GM21423 (cell line): ENCODE data around the gene CFAP77.

Experiments
- ATAC-seq: cut with Tn5 transposase; IDR thresholded peaks from one replicate; pipeline ENCODE4 v1.9.1; 2021; ENCODE audit warnings: mild to moderate bottlenecking, moderate library complexity; ENCODE audit not compliant: unreplicated experiment

CFAP77 gene

DNA sequence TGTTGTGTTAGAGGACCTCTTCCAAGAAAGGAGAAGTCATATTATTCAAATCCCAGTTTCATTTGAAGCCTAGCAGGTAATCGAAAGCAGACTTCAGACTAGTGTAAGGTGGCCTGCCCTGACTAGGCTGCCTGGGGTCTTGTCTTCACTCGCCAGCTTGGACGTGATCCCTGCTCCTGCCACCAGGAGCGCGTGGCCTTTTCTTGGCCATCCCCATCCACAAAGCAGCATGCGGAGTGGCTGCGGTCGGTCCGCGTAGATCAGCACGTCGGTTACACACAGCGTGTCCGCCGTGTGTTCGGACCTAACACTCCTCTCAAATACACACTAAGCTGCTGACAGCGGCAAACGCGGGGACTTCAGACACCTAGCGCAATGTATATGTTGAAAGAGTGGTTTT, 37.3 kb downstream of the CFAP77 start:
- no peak for ATAC-seq

DNA sequence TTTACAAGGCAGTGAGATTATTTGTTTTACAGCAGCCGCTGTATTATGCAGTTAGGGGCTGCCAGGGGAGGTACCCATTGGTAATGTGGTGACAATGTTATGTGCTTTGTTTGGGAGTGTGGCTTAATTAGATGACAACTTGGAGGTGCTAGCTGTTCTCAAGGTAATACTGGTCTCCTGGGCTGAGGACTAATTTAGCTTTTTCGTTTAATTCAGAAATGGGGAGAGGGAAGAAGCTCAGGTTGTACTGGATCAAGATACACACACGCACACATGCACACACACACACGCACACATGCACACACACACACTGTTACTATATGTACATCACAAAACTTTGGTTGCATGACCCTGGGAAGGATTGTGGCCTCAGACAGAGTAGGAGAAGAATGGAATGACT, 37.9 kb downstream of the CFAP77 start:
- no peak for ATAC-seq

DNA sequence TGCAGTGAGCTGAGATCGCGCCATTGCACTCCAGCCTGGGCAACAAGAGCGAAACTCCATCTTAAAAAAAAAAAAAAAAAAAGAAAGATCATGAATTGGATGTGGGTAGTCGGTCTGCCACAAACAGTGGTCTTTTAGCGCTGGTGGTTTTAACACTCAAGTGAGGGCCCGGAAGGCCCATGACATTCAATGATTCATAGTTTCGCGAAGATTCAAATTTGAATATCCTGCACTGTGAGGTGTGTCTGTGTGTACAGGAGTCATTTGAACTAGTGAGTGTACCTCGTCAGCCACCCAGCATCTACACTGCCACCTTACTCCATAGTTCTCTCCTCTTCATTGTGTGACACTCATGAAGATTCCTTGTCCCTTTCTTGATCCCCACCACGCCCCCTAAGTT, 41.3 kb downstream of the CFAP77 start:
- no peak for ATAC-seq

DNA sequence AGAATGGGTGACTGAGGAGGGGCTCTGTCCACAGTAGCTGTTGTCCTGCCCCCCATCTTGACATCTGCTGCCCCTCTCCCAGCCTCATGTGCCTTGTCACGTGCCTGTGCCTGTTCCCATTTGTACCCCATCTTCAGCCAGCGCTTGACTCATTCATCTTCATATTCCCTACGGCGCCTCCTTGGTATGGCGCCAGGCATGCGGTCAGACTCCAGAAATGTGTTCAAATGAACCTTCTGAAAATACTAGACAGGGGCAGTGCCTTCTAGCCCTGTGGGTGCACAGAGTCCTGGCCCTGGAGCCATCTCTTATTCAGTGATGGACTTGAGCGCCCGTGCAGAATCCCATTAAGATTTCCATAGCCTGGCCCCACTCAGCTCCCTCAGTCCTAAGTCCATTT, 46.2 kb downstream of the CFAP77 start:
- no peak for ATAC-seq

DNA sequence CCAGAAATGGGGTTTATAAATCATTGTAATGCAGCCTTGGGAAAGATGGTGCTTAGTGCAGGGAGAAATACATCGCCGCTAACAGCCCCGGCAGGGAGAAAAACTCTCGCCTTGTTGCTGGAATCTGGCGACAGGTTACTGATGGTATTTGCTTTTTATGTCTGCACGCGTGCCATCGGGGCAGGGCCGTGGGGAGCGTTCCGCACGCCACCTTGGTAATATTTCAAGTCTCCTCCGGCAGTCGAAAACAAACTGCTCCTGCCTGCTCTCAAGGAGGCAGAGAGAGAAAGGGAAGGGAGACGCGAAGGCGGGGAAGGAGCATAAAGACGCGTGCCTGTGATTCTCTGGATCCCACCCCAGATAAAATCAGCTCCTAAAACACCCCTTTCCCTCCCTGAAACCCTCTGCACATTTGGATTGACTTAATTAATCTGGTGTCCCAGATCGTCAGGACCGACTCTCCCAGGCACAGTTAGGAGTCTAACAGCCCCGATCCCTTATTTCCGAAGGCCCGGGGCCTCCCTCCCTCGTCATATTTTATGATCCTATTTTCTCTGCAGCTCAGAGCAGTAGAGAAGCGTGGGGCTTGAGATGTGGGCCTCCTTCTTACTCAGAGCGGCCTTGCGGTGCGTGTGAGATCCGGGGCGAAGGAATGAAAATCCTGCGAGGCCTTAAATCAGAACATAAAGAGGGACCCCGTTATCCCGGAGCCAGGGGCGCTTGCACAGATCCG, 47.7 kb downstream of the CFAP77 start:
- no peak for ATAC-seq

DNA sequence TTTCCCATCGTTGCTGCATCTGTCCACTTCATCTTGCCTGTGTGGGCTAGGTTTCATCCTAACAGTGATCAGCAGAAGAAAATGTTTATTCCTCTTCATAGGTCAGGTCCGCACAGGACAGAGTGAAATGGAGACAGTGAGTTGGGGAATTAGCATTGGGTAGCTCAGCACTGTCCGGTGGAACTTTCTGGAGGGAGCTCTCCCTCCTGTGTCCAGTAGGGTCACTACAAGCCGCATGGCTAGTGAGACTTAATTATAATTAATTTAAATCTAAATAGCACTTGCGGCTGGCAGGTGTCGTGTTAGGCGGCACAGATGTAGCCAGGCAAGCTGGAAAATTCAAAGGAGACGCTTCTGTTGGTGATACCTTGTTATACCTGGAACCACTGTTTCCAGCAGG, 48.4 kb downstream of the CFAP77 start:
- ATAC-seq = no peak

DNA sequence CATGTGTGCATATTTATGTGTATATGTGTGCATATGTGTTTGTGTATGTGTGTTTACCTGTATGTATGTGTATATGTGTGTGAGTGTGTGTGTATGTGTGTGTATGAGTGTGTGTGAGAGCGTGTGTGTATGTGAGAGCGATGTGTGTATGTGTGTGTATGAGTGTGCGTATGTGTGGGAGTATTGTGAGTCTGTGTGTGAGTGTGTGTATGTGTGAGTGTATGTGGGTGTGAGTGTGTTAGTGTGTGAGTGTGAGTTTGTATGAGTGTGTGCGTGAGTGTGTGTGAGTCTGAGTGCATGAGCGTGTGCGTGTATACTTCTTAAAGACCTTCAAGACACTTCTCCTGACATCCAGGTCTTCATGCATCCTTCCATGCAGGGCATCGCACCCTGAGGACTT, 49.6 kb downstream of the CFAP77 start:
- ATAC-seq = no peak

DNA sequence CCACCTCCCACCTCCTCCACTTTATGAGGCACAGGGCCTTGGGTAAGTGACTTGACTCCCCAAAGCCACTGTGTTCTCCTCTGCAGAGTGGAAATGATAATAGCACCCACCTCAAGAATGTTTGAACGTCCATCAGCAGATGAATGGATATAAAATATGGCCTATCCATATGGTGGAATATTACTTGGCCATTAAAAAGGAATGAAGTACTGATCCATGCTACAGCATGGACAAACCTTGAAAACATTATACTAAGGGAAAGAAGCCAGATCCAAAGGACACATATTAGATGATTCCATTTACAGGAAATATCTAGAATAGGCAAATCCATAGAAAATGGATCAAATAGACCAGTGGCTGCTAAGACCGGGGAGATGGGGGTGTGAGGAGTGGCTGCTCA, 50.2 kb downstream of the CFAP77 start:
- no peak for ATAC-seq

DNA sequence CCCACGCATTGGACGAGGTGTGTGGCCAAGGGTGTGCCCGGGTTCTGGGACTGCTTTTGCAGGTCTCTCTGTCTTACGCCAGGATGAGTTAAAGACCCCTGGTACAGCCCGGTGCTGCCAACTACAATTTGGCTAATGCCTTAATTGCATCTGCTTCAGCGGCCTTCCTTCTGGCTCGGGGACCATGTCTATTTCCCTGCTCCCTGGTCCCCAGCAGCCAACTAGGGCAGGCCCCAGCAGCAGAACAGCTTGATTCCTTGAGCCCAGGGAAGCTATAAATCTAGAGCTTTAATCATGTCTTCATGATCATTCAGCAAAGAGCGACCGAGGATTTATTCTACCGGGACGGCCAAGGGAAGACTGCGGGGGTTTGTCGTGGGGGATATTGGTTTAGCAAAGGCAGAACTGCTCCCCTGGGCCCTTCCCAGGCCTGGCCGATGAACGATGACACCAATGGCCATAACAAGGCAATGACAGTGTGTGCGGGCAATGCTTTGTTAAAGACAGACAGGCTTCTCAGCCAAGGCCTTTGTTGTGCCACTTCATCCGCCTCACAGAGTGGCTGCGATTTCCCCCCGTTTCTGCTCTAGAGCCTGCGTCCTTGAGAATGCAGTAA, 51.4 kb downstream of the CFAP77 start:
- no peak for ATAC-seq

DNA sequence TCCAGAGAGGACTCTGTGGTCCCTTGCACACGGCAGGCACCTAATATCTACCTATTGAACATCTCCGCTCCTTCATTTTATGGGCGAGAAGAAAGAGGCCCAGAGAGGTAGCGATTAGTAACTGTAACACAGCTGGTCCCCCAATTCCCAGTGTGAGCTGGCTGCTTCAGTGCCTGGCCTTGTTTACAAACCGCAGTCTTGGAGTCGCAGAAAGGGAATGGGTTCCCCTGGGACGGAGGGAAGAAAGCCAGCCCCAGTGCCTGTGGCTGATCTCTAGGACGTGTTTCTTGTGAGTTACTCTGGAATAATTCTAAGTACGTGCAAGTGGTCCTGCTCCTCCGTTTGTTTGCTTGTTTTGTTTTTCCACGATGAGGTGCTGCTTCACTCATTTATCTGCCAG, 52.0 kb downstream of the CFAP77 start:
- no peak for ATAC-seq

DNA sequence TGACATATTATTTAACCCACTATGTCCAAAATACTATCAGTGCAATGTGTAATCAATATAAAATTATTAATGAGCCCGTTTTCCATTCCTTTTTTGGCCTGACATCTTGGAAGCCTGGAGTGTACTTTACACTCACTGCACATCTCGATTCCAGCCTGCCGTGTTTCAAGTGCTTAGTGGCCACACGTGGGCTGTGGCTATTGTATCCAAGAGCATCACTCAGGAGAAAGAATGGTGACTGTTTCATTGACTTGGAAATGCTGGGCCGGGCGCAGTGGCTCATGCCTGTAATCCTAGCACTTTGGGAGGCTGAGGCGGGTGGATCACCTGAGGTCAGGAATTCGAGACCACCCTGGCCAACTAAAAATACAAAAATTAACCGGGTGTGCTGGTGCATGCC, 54.5 kb downstream of the CFAP77 start:
- no peak for ATAC-seq

DNA sequence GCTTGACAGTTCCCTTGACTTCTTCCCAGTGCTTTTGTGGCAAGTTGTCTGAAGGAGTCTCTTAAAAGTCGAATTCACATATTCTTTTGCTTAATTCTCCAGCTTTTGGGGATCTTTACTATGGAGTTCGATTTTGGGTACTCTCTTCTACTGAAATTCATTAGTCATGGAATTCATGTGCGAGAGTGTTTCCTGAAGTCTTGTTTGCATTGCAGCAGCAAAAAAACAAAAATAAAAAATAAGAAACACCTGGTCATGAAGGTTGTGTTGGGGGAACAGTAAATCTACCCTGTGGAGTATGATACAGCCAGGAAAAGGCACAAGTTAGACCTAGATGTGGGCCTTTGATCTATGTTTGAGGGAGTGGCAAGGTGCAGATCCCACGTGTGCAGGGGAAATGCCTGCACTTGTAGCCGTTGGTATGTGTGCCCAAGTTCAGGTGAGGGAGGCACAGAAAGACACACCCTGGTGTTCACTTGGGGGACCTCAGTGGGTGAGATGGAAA, 55.2 kb downstream of the CFAP77 start:
- ATAC-seq = no peak

DNA sequence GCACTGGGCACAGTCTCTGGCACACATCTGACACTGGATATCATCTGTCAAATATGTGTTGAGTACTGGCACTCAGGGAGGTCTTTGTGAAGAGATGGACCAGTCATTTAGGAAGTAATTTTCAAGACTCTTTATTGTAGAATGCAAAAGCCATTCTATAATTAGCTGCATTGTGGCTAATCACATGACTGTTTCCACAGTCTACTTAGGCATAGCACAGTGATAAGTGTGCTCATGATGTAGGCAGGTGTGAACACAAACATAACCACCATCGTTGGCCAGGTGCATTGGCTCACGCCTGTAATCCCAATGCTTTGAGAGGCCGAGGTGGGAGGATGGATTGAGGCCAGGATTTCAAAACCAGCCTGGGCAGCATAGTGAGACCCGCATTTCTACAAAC, 62.2 kb downstream of the CFAP77 start:
- no peak for ATAC-seq

DNA sequence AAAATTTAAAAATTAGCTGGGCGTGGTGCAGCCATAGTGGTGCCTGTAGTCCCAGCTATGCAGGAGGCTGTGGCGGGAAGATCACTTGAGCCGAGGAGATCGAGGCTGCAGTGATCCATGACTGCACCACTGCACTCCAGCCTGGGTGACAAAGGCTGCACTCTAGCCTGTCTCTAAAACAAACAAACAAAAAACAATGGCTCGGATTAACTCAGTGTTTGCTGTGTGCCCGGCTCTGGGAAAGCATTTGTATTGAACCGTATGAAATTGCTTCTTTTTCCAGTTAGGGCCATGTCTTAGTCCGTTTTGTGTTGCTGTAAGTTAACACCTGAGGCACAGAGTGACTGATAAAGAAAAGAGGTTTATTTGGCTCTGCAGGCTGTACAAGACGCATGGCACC, 62.6 kb downstream of the CFAP77 start:
- no peak for ATAC-seq

DNA sequence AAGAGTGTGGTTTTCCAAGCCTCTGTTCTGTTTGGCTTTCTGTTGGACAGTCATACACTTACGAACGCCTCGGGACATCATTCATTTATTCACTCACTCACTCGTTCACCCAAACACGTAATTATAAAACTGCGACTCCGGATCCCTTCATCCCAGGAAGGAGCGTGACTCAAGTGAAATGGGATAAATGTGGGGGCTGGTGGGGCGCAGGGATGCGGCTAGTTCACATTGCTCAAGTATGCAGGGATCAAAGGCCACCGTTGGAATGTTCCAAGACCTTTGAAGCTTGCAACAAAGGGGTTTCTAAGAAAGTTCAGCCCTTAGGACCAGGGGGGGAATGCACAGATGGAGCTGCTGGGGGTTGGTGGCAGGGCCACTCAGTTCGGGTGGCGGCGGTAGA, 64.2 kb downstream of the CFAP77 start:
- ATAC-seq = no peak

DNA sequence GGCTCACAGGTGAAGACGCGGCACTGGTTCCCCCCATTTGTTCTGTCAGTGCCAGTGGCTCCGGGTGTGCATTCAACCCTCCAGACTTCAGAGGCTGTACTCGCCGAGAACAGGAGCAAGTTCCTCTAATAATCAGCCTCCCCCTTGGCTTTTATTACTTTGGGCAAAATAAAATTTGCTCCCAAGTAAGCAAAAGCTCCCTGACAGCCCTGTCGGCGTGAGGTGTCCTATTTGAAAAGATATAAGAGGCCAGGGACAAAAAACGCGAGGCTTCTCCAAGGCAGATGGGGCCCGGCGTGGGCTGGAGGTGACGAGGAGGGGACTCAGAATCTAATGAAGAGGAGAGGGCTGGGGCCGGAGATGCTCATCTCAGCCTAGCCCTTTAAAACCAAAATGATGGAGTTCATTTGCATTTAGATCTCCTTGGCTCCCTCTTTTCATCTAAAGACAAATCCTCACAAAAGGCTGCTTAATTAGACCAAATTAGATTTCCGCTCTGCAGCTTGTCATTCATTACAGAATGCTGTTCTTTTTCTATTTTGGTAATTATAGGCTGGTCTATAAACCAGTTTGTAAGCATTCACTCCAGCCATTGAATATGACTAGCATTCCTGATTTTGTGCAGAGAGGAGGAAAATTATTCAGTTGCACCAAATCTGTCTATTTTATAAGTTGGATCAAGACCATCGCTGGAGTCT, 68.5 kb downstream of the CFAP77 start:
- ATAC-seq = no peak

DNA sequence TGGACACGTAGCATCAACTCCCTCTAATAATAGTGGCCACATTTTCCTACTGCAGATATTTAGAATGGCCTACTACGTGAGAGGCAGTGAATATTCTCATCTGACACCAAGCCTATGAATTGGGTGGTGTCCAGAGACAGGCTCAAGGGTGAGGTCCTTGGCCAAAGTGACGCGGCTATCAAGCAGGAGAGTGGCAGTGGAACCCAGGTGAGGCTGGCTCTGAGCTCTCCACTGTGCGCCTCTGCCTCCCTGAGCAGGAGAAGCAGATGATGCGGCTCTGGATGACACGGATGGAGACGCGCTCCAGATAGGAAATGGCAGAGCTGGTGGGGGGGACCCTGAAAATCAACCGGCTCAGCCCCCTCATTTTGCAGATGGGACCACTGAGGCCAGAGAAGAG, 69.7 kb downstream of the CFAP77 start:
- no peak for ATAC-seq

DNA sequence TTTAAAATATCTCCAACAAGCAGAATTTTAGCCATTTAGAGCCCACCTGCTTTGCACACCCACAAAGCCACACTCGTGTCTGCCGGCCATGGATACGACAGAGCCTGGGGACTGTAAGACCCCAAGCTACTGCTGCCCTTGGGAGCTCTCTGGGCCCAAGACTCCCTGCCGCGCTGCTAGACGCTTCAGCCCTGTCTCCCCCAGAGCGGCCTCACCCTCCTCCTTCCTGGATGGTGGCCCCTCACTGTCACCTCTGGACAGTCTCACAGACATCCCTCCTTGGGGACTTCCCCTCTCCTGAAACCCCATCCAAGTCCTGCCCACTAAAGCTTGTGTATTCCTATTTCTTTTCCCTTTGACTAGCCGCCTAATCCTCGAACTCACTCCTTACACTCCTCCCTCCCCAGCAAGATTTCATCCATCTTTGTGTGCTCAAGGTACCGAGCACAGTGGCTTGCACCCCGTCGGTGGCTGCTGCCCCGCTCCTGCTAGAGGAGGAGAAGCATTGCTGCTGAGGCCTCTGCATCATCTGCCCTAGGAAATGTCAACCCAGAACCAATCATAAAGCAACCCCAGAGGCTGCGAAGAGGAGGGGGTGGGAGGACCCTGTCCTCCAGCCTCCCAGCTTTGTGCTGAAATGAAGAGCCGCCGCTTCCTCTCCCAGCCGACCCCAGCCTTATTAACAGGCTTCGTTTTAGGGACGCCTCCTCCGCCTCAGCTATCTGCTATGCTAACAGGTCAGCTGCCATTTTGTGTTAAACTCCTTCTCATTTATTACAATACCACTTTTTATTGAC, 71.2 kb downstream of the CFAP77 start:
- ATAC-seq = no peak

DNA sequence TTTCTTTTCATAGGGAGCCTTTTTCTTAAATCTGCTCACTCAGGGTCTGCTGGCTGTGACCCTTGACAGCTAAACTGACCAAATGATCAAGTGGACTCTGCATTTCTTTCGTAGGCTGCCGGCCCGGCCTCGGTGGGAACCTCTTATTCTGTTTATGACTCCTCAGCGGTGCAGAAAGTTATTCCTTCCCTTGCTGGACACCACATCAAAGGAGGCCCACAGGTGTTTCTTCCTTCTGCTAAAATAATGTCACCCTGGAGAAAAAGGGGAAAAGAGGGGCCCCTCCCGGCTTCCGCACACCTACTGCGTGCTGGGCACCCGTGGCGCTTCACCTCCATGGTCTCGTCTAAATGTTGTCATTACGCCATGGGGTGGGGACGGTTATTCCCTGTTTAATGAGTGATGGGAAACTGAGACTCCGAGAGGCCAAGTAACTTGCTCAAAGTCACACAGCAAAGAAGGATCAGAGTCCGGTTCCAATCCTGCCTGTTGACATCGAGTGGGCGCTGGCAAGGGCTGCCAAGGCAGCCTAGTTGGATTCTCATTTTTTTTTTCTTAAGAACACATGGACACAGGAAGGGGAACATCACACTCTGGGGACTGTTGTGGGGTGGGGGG, 72.3 kb downstream of the CFAP77 start:
- ATAC-seq = no peak

DNA sequence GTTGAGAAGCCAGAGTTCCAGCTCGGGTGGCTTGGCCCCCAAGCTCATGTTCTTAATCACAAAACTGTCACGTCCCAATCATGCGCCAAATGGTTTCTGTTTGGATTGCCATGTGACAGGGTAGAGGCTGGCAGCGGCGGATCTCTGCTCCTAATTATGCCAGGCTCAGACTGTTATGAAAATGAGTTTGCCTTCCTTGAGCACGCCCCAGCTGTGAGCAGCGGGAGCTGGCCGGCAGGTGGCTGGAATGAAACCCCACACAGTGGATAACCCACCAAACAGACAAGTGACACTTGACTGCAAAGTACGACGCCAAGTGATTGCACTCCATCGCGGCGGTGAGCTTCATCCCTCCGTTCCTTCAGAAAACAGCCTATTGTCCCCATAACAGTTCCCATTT, 75.4 kb downstream of the CFAP77 start:
- no peak for ATAC-seq
